Measurements from ENCODE around the gene AUTS2.

The AUTS2 gene

DNA sequence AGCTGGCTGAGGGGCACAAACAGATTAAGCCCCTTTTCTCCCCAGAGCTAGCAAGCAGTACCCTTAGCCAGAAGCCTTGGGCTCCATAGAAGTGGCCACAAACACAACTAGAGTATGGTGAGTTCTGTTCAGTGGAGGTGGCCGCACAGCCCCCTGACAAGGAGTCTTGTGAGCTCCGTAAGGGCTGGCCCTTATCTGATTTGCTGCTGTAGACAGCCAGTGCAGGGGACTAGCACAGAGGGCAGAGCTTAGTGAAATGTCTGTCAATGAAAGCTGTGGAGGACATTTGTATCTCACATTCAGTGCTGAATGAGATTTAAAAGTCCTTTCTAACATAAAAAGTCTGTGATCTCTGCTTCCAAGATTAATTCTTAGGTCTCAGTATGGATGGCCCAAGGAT is 137.3 kb downstream of the AUTS2 start:
- DNase-seq = no peak

DNA sequence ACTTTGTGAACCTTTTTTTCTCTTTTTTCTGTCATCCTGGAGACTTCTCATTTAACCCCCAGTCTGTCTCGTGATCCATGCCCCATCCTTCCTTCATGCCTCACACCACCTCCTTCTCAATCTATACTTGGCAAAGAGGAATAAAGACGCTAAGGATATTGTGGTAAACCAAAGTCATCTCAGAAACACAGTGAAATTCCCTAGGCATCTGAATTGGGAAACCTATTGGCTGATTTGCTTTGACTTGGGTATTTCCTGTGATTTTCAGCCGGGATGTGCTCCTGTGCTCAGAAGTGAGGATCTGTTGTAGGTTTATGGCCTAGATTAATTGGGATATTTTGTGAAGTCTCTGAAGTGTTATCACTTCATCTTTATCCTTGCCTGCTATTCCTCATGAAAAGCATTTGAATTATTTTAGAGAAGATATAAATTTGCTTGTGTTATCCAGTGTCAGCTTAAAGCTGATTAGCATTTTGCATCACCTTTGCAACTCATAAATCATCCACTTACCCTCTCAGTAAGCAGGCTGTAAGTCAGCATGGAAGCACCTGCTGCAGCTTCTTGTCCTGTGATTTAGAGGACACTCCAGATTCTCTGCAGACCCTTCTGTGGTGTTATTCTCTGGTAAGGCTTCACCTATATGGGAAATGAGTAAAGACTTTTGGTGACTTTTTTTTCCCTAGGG is 138.0 kb downstream of the AUTS2 start:
- no peak for DNase-seq

DNA sequence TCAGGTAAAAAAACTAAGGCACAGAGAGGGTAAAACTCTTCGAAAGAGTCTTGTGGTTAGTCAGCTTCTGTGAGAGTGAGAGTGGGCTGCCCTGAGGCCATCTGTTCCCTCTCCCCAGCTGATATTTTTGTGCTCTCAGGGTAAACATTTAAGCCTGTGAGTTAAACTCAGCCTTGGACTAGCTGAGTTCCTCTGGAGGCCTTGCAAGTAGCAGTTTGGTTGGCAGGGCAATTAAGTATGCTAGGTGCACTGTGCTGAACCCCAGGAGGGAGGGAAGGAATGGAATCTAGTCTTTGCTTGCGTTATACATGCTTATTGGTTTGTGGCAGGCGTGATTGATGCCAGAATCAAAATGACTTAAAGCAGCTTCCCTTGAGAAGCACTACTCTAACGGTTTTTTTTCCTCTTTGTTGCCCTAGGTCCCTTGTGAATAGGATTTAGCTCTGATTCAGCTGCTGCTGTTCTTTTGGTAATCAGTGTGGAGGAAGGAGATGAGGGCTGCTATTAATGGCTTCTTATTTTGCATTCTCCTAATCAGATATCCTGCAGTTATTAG is 140.2 kb downstream of the AUTS2 start:
- no peak for DNase-seq

DNA sequence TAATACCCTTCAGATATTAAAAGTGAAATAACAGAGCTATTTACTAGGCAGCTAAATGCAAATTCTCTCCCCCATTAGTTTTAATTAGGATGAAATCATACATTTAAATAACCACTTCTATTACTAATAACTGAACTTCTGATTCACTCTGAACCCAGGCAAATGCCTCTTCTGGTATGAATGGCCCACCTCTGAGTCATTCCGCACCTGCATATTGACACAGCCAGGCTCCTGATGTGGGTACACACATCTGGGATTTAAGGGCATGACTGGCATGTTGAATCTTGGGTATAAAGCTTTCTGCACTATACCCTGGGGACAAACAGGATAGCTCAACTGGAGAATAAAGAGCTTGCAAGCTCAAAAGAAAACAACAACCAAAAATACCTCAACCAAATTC is 140.9 kb downstream of the AUTS2 start:
- no peak for DNase-seq

DNA sequence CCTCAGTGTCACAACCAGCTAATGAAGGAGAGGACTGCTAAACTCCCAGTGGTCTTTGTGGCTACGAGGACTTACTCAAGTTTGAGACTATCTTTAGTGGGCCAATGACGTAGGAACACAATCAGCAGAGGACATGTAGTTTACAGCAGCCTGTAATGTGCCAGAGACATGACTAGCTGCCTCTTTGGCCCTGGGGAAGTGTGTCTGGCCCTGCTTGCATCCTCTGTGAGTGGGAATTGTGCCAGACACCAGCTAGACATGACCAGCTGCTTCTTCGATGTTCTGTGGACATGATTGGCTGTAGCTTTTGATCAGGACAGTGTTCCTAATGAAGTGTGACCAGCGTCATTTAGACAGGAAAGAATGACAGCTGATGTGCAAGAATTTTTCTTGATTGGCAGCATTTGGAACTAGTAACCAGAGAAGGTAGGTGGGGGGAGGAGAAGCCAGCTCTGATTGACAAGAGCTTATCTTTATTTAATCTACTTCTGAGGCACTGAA is 141.7 kb downstream of the AUTS2 start:
- peak; percentile 65 for DNase-seq

DNA sequence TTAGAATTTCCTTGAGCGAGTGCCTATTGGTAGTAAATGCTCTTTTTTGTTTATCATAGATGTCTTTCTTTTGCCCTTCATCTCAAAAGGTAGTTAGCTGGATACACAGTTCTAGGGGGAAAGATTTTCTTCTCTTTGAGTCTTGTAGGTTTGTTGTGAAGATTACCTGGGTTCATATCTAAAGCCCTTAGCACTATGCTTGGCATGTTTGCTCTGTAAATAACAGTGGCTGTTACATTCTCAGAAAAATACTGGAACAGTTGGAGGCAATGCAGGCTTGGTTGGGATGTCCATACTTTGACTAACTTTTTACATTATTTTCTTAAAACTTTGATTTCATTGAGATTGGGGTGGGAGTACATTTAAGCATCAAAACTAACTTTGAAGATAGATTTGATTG is 144.0 kb downstream of the AUTS2 start:
- no peak for DNase-seq

DNA sequence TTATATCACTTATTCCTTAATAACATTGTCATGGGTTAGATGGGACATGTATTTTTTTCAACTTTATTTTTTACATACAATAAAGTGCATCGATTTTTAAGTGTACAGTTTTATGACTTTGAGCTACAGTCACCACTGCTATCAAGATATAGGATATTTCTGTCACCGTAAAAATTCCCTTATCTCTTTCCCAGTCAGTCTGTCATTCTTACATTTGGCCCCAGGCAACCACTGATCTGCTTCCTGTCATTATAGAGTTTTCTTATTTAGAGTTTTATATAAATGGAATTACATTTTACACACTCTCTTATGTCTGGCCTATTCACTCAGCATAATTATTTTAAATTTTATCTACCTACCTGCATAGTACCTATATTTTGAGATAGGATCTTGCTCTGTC is 145.2 kb downstream of the AUTS2 start:
- DNase-seq = no peak

DNA sequence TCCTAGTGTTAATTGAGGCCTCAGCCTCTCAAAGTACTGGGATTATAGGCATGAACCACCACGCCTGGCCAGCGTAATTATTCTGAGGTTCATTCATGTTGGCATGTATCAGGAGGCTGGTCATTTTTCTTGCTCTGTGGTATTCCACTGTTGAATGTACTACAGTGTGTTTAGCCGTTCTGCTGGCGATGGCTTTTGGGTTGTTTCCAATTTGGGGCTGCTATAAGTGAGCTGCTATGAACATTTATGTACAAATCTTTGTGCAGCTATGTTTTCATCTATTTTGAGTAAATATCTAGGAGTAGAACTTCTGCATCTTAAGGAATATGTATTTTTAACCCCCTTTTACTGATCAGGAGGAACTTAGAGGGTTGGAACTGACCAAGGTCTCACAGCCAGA is 145.8 kb downstream of the AUTS2 start:
- peak; percentile 37 for DNase-seq

DNA sequence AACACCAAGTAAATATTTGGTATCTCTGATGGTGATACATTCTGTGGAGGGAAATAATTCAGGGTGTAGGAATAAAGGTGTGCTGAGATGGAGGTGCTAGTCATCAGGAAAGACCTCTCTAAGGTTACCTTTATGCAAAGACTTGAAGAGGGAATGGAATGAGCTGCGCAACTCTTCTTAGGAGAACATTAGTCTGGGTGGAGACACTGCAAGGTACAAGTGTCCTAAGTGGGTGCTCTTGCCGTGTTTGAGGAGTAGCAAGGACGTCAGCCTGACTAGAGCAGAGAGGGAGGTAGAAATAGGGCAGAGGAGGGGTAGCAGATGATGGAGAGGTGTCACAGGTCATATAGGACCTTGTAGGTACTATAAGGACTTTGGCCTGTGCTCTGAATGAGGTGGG is 148.1 kb downstream of the AUTS2 start:
- DNase-seq = no peak

DNA sequence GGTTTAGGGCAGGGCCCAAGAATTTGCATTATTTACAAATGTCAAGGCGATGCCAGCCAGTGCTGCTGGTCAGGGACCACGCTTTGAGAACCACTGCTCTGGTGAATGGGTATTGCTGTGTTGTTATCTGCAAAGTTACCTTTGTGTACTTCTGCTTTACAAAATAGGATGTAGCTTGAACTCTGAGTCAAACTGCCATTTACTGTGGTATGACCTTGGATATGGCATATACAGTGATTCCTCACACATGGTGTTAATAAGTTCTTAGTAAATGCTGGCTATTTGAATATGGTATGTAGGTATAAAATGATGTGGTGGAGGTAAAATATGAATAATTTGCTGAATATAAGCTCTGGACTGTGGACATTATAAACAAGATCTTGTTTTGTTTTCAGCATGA is 148.9 kb downstream of the AUTS2 start:
- DNase-seq = no peak

DNA sequence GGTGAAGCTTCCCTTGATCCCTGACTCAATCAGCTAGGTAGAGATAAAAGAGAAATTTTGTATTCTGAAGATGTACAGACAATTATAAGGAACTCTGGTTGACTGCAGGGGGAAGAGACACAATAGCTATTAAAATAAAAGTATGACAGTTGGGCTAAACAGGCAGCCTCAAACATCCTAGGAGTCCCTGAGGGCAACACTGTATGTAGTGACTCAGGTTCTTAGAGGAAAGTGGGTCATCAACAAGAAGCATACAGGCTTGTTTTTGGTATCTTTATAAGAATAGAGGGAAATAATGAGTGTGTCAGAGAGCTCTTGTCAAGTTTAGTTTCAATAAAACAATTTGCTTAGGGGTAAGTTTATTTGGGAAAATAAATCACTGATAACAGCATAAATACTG is 150.3 kb downstream of the AUTS2 start:
- DNase-seq = no peak

DNA sequence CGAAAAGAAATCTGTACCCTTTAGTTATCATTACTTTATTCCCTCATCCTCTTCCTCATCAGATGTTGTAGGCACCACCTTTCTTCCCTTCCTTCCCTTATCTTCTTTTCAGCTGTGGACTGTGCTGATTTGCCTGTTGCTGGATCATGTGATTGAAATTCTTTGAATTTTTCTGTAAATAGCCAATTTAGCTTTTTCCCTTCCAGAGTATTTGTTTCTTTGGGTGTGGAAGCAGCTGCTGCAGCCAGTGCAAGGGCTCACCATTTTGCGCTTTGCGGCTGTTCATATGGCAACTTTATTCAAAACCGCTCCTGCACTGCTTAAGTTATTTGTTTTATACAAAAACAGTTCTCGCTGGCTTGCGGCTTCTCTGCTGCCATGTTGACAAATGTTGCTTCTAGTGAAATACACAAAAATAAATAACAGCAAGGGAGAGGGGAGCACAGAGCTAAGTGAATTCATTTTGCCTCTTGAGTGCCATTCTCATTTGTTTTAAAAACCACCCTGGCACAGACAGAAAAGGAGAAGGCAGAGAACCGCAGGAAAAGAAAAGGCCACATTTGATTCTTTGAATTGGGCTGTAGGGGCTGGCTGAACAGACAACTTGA is 151.2 kb downstream of the AUTS2 start:
- no peak for DNase-seq

DNA sequence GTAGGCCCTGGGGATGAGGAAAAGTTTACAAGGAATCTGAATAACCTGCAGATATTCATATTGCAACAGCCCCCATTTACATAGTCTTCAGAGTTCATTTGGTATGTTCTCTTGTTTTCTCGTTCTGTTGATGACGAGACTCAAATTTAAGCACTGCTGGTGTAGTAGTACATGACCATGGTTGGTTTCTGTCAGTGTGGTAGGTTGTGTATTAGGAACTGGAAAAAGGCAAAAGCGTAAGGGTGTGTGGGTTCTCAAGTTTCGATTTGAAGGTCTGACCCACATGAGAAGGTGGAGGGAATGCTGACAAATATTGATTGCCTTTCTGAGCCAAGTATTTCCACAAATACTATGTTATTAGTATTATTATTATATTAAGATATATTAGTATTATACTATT is 151.7 kb downstream of the AUTS2 start:
- no peak for DNase-seq

DNA sequence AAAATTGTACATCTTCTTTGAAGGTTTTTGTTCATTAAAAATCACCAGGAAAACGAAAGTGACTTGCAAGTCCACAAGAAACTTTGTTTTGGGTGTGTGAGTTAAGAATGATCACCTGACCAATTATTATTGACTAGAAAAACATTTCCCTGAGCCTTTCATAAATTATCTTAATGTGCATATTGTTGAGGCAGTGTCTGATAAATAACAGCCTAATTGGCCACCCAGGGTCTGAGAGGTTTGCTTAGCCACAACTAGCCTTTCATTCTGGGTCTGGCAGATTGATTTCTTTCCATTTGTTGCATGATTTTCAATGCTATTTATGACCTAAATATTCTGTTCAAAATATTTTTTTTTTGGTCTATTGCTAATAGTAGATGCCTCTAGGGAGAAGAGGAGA is 152.8 kb downstream of the AUTS2 start:
- no peak for DNase-seq

DNA sequence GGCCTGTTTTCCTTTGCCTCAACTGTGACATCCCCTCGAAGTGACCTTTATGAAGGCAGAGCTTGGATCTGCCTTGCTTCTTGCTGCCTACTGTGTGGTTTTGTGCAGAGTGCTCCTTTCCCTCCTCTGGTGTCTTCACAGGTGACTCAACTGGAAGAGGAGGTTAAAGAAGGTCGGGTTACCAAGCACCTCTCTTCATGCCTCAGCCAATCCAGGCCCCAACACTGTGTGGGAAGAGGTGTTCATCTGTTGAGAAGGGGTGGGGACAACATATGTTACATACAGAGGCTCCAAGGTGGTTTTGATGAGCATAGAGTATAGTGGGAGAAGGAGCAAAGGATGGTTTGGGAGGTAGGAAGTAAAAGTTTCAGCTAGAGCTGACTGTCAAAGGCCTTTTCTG is 155.7 kb downstream of the AUTS2 start:
- DNase-seq = no peak

DNA sequence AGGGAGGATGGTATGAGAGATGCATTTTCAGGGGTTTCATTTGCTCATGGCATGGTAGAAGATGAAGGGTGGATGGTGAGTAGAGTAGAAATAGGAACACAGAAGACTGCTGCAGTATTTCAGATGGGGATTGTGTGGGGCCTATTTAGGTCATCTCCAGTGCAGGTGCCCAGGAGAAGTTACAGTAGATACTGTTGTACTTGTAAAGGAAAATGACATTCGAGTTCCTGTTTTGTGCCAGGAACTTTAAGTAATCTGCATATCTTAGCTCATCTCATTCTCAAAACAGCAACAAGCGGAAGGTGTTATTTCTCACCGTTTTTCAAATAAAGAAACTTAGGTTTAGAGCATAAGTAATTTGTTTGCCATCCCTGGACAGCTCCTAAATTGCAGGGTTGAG is 156.2 kb downstream of the AUTS2 start:
- DNase-seq = no peak

DNA sequence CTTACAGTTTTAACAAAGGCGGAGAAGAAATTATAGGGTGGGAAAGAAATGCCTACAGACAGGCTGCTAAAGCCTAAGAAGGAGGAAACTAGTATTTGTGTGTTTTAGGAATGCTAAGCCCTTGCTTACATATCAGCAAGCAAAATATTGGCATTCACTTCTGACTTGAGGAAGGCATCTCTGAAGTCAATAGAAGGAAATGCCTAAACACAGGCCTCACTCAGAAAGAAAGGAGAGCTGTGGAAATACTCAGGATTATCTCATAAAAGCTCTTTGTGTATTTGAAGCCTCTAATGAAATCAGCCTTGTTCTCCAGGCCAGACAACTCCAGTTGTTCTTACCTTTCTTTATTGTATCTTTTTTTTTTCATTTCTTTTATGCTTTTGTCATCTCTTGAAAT is 158.0 kb downstream of the AUTS2 start:
- no peak for DNase-seq

DNA sequence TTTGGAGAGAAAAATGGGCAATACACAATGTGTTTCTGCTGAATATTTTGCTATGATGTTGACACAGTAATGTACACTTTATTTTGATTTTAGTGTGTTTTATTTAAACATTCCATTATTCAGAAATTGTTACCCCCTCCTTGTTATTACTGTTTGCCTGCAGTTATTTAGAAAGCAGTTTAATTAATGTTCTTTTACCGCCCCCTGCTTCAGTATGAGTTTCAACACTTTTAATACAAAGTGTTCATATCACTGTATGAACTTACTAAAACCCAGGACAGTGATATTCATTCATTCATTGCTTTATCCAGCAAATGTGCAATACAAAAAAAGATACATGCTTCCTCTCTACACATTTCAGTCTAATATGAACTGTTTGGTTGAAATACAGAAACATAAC is 159.3 kb downstream of the AUTS2 start:
- DNase-seq = no peak

DNA sequence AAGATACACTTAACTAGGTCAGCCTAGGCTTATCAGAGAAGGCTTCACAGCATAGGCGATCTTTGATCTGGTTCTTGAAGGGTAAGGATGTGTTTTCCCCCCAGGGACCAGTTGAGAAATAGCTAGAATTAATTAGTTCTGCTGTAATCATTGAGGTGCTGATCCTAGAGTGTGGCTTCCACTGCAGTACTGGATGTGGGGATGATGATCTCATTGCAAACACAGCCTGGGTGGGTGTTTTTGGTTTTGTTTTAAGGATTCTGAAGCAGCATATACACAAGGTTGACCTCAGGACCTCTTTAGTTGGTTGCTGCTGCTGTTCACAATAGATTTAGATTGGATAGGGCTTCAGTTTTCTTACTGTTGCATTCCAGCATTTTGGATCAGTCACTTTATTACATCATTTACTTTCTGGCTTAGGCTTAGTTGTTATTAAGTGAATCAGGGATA is 159.7 kb downstream of the AUTS2 start:
- no peak for DNase-seq

DNA sequence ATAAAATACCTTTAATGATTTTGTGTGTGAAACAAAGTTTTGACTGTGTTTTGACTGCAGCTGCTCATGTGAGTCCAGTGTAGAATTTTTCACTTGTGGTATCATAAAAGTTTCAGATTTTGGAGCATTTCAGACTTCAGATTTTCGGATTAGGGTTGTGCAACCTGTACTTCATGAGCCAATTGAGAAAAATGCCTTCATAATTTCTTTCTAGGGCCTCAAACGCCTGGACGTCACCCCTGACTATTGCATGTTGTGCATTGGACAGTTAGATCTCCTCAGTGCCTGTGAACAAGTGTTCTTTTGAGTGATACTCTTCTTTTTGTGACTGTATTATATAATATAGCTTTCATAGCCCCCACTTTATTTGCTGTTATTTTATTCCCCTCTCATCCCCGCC is 161.1 kb downstream of the AUTS2 start:
- no peak for DNase-seq

DNA sequence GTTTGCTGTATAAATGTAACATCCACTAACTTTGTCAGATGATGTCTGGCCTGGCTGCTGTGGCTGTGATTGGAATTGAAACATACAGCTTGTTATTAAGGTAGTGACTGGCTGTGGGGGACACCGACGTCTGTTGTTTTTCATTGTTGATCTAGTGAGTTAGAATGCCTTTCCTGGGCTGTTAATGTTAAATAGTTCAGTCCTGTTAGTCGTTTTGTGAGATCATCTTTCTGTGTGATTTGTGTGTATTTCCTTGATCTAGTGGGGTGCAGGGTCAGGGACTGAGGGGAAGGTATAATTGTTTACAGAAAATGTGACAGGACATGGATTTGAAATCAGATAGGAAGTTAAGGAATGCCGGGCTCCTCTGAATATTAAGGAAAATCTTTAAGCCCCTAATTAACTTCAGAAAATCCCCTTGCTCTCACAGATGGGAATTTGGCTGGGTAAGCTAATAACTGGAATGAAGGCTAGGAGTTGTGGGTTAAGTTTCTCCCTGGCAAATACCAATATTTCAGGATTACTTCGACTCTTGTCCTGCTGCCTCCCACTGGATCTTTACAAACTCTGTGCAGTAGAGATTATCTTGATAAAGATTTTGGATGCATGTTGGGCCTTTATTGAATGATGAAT is 163.1 kb downstream of the AUTS2 start:
- no peak for DNase-seq

DNA sequence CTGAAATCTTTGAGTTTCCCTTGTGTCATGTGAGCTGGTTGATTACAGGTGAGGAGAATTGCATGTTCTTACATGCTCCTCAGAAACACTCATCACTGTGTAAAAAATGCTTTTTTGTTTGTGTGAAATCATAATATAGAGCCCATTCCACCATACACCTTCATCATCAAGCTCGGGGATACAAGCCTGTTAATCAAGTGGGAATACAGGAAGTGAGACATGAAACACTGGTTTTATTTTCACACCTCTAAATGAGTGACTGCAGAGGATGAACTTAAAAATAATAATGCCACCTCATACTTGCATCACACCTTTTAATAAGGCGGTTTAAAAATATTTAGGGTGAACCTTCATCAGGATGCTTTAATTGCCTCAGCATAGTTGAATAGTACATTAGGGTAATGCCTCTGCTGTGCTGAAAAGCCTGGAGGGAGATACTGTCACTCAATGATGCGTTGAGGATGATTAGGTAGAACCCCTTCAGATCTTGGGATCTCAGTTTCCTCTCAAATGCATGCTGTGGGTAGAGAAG is 164.6 kb downstream of the AUTS2 start:
- no peak for DNase-seq

DNA sequence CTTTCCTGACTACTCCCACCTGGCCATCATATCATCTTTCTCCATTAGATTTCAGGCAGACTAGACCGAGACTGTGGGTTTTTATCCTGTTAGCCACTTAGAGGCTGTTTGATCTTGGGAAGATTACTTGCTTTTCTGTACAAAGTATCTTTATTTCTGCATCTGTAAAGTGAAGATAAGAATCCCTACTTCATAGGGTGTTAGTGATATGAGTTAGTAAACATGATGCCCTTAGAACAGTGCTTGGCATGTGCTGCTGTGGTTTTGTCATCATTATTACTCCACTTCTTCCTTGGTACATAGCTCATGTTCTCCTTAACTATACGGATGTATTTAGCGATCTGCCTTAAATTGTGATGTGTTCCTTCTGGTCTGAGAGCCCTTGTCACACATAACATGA is 165.2 kb downstream of the AUTS2 start:
- no peak for DNase-seq

DNA sequence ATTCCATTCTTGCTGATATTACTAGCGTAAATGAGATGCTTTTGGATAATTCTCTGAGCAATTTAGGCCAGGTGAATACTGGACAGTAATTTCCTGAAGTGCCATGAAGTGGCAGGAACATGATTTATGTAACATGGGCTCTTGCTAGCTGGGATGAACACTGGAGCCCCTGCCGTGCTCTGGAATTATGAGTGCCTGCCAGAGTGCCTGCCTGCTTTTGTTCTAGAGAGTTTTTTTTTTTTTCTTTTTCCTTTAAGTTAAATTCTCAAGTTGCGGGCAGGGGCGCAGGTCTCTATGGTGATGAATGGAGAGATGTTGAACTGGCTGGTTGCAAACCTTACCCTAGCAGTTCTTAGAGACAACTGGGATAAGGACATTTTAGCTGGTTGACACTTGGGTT is 165.9 kb downstream of the AUTS2 start:
- no peak for DNase-seq

Data from right hindlimb (tissue), 1 donor.